Activated CD8-positive, alpha-beta memory T cell treated with anti-CD3 and anti-CD28 coated beads, Interleukin-2, amount 50 U/mL, for 1 hour (primary cell): Measurements from ENCODE around the gene LILRA2.
"Not testable (repeated sequence)": the region's sequence is repeated elsewhere in the genome, so short reads cannot be mapped to it uniquely, and the experiment has no call there.

Experiments
- DNase-seq: peaks from one replicate; pipeline ENCODE4 v3.0.0-alpha.2; 2020; ENCODE audit errors: extremely low read depth

LILRA2 gene

DNA sequence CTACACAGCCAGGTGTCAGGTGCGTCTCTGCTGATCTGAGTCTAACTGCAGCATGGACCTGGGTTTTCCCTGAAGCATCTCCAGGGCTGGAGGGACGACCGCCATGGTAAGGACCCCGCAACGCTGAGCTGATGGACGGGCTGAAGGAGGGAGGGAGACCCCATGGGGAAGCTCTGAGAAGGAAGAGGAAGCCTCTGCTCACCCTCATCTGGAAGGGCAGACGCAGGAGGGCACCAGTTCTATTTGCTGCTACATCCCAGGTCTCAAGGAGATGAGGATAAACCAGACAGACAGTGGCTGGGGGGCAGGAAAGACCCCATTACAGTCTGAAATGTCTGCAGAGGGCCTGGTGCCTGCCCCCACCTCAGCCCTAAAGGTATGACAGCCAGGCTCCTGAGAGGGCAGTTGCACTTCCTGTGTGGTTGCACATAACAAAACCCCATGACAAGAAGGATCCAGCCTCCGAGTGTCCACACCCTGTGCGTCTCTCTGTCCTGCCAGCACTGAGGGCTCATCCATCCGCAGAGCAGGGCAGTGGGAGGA is at the start of gene LILRA2:
Gene LILRA2 (plus strand): TSS at position 461 of the 543 bp plus-strand sequence. CDS start 89 bp downstream, outside the sequence.
- DNase-seq: no peak

DNA sequence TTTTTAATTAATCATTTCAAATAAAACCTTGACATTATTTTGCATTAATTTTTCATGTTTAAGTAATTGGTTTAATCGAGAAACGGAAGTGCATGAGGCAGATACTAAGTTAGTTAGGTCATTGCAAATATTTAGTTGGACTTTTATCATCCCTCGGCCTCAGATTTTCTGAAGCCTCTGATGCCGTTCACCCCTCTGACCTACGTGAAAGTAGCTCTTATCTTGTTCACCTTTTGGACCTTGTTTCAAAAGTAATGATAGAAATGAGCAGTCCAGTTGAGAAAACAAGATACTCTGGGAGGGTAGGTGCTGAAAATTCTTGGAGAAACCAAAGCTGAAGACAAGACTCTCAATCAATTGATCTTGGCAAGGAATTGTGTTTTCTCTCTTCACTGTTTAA is 48.0 kb upstream of the LILRA2 start:
- no peak for DNase-seq

DNA sequence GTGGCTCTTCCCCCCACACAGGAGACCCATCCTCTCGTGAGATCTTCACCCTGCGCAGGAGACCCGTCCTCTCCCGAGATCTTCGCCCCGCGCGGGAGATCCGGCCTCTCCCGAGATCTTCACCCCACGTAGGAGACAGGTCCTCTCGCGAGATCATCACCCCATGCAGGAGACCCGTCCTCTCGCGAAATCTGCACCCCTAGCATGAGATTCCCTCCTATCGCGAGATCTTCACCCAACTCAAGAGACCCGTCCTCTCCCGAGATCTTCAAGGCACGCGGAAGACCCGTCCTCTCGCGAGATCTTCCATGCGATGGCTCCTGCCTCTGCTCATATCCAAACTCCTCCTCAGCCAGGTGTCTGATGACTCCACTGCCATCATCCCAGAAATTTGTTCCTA is 46.6 kb upstream of the LILRA2 start:
- DNase-seq: no peak

DNA sequence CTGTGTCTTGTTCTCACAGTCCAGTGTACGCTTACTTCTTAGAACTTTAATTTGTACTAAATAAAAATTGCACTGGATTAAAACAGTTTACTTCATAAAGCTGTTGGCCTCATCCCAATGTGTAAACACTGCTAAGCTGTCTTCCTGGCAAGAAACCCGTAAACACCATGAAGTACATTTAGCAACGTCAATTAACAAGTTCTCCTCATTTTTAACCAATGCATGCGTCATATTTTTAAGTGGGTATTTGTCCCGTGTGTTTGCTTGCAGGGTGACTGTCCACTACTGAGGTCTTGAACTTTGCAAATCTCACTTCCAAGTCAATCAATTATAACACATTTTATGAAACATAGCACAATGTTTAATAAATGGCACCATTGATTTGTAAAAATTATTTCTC is 42.7 kb upstream of the LILRA2 start:
- DNase-seq: no peak

DNA sequence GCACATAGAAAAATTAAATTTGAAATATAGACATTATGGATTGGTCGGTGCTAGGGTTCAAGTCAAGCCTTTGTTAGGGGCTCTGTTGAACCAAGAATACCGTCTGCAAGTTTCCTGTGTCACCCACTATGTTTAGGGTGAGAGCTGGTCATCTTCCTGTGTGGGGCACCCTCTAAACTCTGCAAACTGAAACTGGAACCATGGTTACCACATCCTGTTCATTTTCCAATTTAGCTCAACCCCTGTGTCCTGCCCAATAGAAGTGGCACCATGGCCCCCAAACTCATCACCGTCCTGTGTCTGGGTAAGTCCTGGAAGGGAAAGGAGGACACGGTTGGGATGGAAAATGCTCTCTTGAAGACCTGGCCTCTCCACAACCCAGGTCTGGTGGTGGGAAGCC is 41.1 kb upstream of the LILRA2 start:
- DNase-seq: no peak

DNA sequence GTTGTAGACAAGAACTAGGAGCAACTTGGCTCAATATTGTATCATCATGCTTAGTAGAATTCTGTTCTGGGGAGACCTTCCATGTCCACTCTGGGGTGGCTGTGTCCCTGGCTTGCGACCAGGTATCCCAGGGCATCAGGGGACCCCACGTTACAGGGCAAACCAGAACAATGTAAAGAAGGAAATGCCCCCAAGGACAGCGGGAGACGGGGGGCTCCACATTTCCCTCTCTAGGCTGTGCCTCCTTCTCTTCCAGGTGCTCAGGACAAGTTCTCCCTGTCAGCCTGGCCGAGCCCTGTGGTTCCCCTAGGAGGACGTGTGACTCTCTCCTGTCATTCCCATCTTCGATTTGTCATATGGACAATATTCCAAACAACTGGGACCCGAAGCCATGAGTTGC is 40.1 kb upstream of the LILRA2 start:
- DNase-seq: no peak

DNA sequence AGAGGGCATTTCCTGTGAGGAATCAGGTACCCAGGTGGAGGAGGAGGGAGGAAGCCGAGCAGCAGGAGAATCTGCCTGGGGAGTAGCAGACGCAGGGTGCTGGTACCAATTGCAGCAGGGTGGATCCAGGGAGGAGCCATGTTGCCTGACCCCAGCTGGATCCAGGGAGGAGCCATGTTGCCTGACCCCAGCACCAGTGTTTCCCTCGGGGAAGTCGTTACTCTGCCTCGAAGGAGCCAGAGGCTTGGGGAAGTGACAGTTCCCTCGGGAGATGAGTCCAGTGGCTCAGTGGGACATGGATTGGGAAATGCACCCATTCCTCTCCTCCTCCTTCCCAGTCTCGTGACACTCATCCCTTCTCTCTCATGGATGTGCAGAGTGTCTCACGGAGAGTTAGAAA is 39.4 kb upstream of the LILRA2 start:
- no peak for DNase-seq

DNA sequence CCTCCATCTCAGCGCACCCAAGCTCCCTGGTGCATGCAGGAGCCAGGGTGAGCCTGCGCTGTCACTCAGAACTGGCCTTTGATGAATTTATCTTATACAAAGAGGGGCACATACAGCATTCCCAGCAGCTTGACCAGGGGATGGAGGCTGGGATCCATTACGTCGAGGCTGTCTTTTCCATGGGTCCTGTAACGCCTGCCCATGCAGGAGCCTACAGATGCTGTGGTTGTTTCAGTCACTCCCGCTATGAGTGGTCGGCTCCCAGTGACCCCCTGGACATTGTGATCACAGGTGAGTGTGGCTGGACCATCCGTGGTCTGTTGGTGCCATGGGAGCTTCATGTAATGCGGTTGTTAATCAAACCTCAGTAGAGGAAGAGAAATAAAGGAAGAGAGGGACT is 38.0 kb upstream of the LILRA2 start:
- no peak for DNase-seq

DNA sequence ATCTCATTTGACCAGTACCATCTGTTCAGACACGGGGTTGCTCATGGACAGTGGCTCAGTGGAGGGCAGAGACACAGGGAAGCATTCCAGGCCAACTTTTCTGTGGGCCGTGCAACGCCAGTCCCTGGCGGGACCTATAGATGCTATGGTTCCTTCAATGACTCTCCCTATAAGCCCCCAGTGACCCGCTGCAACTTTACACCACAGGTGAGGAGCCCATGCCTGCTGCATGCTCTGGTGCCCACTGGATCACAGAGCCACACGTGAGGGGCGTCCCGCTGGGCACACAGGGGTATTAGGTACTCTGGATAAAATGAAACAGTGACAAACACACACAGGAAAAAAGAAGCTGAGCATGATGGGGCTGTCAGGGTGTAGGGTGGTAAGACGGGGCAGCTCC is 36.6 kb upstream of the LILRA2 start:
- DNase-seq: no peak

DNA sequence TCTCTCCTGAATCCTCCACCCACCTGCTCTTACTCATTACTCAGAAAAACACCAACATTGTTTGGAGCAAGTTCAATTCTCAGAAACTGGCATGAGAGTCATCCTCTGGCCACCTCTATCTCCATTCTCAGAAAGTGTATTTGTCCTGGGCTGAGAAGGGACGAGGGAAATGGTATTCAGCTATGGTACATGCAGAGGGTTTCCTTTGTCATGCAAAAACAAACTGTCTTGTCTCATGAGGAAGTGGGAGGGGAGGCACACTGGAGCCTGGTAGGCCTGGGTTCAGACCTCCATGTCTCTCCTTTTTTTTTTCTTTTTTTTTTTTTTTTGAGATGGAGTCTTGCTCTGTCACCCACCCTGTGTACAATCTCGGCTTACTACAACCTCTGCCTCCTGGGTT is 31.9 kb upstream of the LILRA2 start:
- no peak for DNase-seq

DNA sequence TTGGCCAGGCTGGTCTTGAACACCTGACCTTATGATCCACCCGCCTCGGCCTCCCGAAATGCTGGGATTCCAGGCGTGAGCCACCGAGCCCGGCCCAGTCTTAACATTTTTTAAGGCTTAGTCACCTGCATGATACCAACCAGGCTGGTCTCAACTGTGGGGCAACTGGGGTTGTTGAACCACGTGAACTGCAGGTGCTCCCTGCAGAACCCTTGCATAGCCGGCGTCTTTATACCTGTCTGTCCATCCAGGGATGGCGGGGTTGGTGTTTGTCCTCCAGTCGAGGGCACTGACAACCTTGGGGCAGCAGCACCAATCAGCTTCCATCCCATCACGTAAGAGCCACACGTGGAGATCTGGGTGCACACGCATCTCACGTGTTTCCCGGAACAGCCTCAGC is 24.8 kb upstream of the LILRA2 start:
- no peak for DNase-seq

DNA sequence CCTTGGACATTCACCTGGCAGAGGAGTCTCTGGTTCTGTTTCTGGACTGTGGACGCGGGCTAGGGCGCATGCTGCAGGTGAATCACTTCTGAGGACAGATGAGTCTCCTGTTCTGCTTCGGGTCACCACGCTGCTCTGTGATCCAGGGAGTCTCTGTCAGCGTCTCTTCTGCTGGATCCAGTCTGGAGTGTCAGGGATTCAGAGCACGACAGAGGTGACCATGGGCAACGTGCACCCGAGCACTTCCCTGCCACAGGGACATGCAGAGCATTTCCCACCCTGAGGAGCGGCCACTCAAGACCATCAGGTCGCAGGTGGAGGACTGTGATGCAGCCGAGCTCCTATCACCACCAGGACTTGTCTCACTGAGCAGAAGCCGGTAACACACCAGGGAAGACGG is 24.4 kb upstream of the LILRA2 start:
- DNase-seq: no peak

DNA sequence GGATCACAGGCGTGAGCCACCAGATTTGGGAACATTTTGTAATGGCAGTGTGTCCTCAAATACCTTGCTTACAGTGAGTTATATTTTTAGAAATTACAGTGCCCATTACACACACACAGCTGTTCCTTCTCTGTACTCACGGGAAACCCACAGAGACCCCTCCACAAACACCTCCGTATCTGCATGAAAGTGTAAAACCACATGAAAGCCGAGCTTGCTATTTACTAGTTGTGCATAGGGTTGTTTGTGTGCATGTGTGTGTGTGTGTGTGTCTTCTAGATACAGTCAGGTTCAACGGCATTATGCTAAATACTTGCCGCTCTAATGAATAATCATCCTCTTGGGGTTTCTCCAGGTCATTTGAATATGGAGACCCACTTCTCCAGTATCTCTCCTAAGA is 22.3 kb upstream of the LILRA2 start:
- DNase-seq: no peak

DNA sequence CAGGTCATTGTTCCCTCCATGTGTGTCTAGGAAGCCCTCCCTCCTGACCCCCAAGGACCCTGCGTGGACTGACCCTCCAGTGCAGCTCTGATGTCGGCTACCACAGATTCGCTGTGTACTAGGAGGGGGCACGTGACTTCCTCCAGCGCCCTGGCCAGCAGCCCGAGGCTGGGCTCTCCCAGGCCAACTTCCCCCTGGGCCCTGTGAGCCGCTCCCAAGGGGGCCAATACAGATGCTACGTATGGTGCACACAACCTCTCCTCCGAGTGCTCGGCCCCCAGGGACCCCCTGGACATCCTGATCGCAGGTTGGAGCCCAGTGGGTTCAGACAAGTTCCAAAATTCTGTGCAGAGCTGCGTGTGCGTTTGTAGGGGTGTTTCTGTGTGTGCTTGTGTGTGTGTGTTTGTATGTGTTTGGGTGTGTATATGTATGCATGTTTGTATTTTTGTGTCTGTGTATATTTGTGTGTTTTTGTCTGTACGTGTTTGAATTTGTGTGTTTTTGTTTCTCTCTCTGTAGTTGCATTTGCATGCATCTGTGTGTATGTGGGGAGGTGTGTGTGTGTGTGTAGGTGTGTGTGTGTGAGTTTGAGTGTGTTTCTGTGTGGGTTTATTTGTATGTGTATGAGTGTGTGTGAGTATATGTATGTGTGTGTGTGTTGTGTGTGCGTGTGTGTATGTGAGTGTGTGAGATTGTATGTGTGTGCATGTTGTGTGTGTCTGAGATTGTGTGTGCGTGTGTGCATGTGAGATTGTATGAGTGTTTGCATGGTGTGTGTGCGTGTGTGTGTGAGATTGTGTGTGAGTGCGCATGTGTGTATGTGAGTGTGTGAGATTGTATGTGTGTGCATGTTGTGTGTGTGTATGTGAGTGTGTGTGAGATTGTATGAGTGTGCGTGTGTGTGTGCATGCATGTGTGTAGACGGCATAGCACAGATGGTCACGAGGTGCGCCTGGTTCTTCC is 21.4 kb upstream of the LILRA2 start:
- no peak for DNase-seq

DNA sequence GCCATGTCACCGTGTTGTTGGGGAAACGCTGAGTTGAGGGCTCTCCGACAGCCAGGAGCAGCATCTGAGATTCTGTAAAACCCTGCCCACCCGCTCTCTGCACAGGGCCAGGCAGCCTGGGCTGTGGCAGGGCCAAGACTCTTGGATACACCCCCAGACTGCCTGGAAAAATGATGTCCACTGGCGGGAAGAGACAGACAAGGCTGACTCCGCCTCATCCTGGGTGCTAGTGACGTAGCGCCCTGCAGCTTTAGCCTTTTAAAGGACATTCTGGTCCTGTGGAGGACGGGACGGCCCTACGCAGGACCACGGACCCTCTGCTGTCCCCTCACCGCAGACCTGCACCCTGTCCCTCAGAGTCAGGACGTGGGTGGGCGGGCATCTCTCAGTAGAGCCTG is 20.7 kb upstream of the LILRA2 start:
- DNase-seq: no peak

DNA sequence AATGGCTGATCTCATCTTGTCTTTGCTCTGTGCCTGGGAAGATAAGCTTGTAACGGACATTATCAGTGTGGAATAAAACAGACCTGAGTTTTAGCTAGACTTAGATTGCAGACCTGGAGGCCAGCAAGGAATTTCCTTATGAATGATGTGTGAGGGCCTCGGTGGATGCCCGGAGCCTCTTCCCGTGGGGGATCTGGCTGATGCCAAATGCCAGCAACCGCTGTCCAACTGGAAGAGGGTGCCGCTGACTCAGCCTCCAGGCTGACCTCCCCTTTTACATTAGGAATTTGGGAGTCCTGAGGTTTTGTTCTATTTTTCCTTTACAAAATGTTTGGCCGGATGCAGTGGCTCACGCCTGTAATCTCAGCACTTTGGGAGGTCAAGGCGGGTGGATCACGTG is 19.6 kb upstream of the LILRA2 start:
- DNase-seq: no peak

DNA sequence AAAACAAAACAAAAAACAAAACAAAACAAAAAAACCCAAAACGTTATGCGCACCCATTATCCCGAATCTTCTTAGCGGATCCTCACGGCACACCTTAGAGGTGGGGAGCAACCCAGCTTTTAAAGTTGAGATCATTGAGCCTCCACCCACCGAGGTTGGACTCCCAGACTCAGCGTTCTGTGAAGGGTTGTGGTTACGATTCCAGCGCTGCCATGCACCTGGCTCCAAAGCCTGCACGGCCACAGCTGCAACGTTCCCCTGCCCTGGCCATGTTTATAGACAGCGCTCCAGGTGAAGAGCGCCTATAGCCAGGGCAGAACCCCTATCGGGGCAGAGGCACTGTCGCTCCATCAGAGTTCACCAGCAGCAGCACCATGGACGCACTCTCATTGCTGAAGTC is 18.7 kb upstream of the LILRA2 start:
- no peak for DNase-seq

DNA sequence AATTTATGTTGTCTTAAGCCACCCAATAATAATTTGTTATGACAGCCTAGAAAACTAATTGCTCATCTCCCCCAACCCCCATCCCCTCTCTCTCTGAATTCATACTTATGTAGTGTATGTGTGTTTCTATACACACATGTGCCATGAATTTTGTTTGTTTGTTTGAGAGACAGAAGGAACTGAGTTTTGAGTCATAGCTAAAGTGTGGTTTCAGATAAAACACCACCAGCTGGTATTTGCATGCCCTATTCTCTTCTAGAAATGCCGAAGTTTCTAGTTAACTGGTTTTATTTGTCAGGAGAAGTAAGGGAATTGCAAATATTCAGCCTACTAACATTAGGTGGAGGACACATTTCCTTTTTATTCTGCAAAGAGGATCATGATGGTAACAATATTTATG is 17.4 kb upstream of the LILRA2 start:
- no peak for DNase-seq

DNA sequence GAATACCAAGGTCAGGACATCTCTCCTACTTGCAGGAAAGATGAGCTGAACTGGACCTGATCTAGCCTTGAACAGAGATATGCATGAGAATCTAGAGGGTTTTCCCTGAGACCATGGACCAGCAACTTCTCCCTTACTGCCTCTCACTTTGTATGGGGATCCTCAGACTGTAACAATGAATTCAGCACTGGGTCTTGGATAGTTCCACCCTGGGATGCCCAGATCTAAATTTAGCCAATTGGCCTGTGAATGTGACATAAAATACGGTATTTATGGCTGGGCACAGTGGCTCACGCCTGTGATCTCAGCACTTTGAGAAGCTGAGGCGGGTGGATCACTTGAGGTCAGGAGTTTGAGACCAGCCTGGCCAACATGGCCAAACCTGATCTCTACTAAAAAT is 15.3 kb upstream of the LILRA2 start:
- no peak for DNase-seq

DNA sequence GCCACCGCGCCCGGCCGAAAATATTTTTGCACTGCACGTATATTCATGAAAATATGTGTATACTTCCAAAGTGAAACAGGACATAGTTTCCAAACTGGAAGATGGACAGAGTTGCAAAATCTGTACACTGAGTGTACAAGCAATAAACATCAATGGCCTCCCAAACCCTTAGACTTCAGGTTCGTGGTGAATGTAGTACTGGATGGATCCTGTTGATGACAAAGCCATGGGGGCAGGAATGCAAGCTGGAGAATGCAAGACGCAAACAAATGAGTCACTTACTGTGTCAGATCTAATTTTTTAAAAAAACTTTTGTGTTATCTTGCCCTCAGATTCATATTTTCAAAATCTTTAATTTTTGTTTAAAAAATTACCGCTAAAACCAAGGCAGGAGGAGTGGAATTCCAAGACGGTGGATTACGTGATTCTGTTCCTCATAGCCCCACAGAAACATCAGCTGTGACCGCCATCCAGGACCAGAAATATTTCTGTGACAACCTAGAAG is 12.7 kb upstream of the LILRA2 start:
- no peak for DNase-seq

DNA sequence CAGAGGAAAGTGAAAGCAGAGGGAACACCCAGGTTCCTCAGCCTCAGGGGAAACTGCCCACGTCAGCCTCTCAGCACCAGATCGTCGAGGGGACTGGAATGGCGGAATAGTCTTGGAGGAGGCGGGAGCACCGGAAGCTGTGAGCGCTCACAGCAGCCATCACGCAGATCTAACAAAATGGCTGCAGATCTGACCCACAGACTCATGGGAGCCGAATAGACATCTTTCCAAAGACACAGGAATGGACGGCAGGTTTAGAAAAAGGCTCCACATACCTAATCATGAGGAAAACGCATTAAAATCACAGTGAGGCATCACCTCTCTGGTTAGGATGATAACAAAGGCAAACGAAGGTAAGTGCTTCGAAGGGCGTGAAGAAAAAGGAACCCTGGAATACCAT is 11.8 kb upstream of the LILRA2 start:
- no peak for DNase-seq

DNA sequence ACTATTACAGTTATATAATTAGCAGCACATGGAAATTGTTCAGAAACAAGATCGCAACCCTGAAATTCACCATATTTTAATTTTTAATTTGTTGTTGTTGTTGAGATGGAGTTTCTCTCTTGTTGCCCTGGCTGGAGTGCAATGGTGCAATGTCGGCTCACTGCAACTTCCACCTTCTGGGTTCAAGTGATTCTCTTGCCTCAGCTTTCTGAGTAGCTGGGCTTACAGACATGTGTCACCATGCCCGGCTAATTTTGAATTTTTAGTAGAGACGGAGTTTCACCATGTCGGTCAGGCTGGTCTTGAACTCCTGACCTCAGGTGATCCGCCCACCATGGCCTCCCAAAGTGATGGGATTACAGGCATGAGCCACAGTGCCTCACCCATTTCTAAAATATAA is 10.4 kb upstream of the LILRA2 start:
- not testable (repeated sequence) for DNase-seq

DNA sequence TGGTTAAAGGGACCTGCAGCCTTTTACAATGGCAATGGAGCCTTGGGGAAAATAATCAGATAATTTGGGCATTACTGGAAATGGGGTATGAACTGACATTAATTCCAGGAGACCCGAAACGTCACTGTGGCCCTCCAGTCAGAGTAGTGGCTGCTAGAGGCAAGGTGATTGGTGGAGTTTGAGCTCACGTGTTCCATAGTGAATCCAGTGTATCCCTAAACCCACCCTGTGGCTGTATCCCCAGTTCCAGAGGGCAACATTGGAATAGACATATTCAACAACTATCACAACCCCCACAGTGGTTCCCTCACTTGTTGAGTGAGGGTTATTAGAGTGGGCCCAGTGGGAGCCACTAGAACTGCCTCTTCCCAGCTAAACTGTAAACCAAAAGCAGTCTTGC is 3.3 kb upstream of the LILRA2 start:
- no peak for DNase-seq
